Omental fat pad (tissue), 4 donors: ENCODE measurements around the gene PTPRD. TPM values are rescaled to one million over a fixed set of nuclear protein-coding genes. Genes with fewer than 3 reads are reported as not detected.

Experiments used
- ATAC-seq: fragments of 150-250 bp; one replicate; pipeline ENCODE4 v1.9.1; 2016; ENCODE audit warnings: mild to moderate bottlenecking, moderate library complexity; ENCODE audit not compliant: low FRiP score
- DNase-seq: peaks from one replicate; pipeline ENCODE4 v3.0.0-alpha.2; 2019; ENCODE audit warnings: low spot score
- CTCF ChIP-seq, 3 donors: fragments of 450-650 bp; IDR thresholded peaks; one replicate each; pipeline ENCODE4 v1.5.1; 2016 to 2017; ENCODE audit warnings: antibody characterized with exemption in 3 of 3, mild to moderate bottlenecking in 3 of 3, moderate library complexity in 2 of 3
- total RNA-seq, 4 donors: library from RNA; depleted of rRNA; stranded (reverse); fragments of >200 nt; gene quantifications; one replicate each; pipeline ENCODE4 v1.1.0, GENCODE V29; 2016

The PTPRD gene
- total RNA-seq, 4 donors from 2014 or later: 3.5 to 34.2 (median 11.2) TPM

GRCh38 chr9:8757881-8758280 is 1854.9 kb downstream of the PTPRD start:
- TF ChIP-seq CTCF (IDR thresholded peaks at IDR 0.05): no peak
- DNase-seq: no peak
- ATAC-seq: no peak

GRCh38 chr9:8754751-8755150 is 1858.1 kb downstream of the PTPRD start:
- no peak for DNase-seq
- TF ChIP-seq CTCF (IDR thresholded peaks at IDR 0.05): no peak
- no peak for ATAC-seq

GRCh38 chr9:8751406-8751930 is 1861.3 kb downstream of the PTPRD start:
- no peak for ATAC-seq
- TF ChIP-seq CTCF (IDR thresholded peaks at IDR 0.05): no peak
- DNase-seq: no peak

GRCh38 chr9:8750639-8751051 is 1862.2 kb downstream of the PTPRD start:
- TF ChIP-seq CTCF (IDR thresholded peaks at IDR 0.05): no peak
- DNase-seq (no peak), ATAC-seq (no peak)

- DNase-seq (no peak), ATAC-seq (no peak)
- no peak for TF ChIP-seq CTCF (IDR thresholded peaks at IDR 0.05)
Measured at GRCh38 chr9:8745347-8745746, 1867.5 kb downstream of the PTPRD start.

GRCh38 chr9:8738945-8739344 is 1873.9 kb downstream of the PTPRD start:
- ATAC-seq (no peak), DNase-seq (no peak)
- TF ChIP-seq CTCF (IDR thresholded peaks at IDR 0.05): no peak

- DNase-seq (no peak), ATAC-seq (no peak)
- TF ChIP-seq CTCF (IDR thresholded peaks at IDR 0.05): no peak
Measured at GRCh38 chr9:8736805-8737204, 1876.0 kb downstream of the PTPRD start.
